Spleen (tissue), 11 donors: ENCODE data around the gene MYO1F. TPM values are rescaled to one million over a fixed set of nuclear protein-coding genes. Genes with fewer than 3 reads are reported as not detected.
A peak's percentile ranks its signal among the peaks of the same experiment; 100 is the strongest.

Experiments used
- DNase-seq: peaks from one replicate; pipeline ENCODE4 v3.0.0-alpha.2; 2020
- H3K27ac ChIP-seq, 8 donors: fragments of 200-600 bp; sonication (generic) in 7 of 8; 1 replicate in 4 of 8; 2 replicates in 4 of 8; pipeline versions ENCODE4 v1.5.0 to v1.8.0; 2016 to 2021; ENCODE audit warnings: inconsistent platforms in 4 of 8, mild to moderate bottlenecking in 4 of 8, moderate library complexity in 1 of 8
- H3K27me3 ChIP-seq, 7 donors: fragments of 200-600 bp; sonication (generic) in 6 of 7; replicated peaks in 1 of 7; 1 replicate in 4 of 7; 2 replicates in 3 of 7; pipeline versions ENCODE4 v1.5.0 to v1.8.0; 2016 to 2021; ENCODE audit warnings: inconsistent platforms in 3 of 7, mild to moderate bottlenecking in 1 of 7
- H3K36me3 ChIP-seq, 6 donors: fragments of 200-600 bp; sonication (generic) in 5 of 6; 1 replicate in 4 of 6; 2 replicates in 2 of 6; pipeline versions ENCODE4 v1.5.0 to v1.8.0; 2016 to 2021; ENCODE audit warnings: inconsistent platforms in 2 of 6
- H3K4me1 ChIP-seq, 6 donors: fragments of 200-600 bp; sonication (generic) in 5 of 6; 1 replicate in 3 of 6; 2 replicates in 3 of 6; pipeline versions ENCODE4 v1.5.0 to v1.8.0; 2016 to 2021; ENCODE audit warnings: inconsistent platforms in 3 of 6
- H3K4me3 ChIP-seq, 8 donors: fragments of 200-600 bp; sonication (generic) in 7 of 8; 1 replicate in 4 of 8; 2 replicates in 4 of 8; pipeline versions ENCODE4 v1.5.0 to v1.8.0; 2016 to 2021; ENCODE audit warnings: inconsistent platforms in 4 of 8, mild to moderate bottlenecking in 4 of 8, moderate library complexity in 2 of 8
- H3K9me3 ChIP-seq, 8 donors: fragments of 200-600 bp; sonication (generic) in 7 of 8; 1 replicate in 4 of 8; 2 replicates in 4 of 8; pipeline versions ENCODE4 v1.5.0 to v1.8.0; 2016 to 2021; ENCODE audit warnings: inconsistent platforms in 4 of 8
- POLR2A ChIP-seq, 3 donors: fragments of 450-650 bp; IDR thresholded peaks; one replicate each; pipeline ENCODE4 v1.5.1; 2017; ENCODE audit warnings: antibody characterized with exemption in 3 of 3, mild to moderate bottlenecking in 1 of 3
- POLR2AphosphoS5 ChIP-seq, 3 donors: sonication (generic); formaldehyde crosslinking; IDR thresholded peaks; one replicate each; pipeline ENCODE4 v1.5.1; 2017; ENCODE audit warnings: antibody characterized with exemption in 3 of 3
- WGBS, 5 donors: extraction: QIAGEN DNeasy Blood & Tissue Kit in 3 of 5; methylation state at CpG; one replicate each; pipeline versions ENCODE4 v1.1.5 to v1.1.7; 2013 to 2018; 5-methylcytosine and 5-hydroxymethylcytosine counted together
- intact Hi-C: fragments of 100-400 bp; cut with DNase I; formaldehyde crosslinking; loops from one replicate; pipeline ENCODE4 v1.15.0; 2023; ENCODE audit warnings: low total_unique reads
- polyA plus RNA-seq, 3 donors: library from polyadenylated mRNA; stranded (reverse); fragments of 200-250 nt; gene quantifications; one replicate each; pipeline ENCODE4 v1.2.1, GENCODE V29; 2013
- total RNA-seq, 7 donors: library from RNA; depleted of rRNA in 3 of 7; stranded (reverse); fragments of >200 nt in 3 of 7; fragmentation: NEBNext Ultra II Directional in 4 of 7; extraction: Animal tissue kit (Norgen Biotek cat#: 25700) in 4 of 7; gene quantifications; one replicate each; pipeline versions ENCODE4 v1.1.0 to v1.2.1, GENCODE V29; 2016 to 2021
- TF ChIP-seq, protein P1 (sequence below), 11 experiments: fragments of 200-600 bp in 7 of 11; fragments of 450-650 bp in 4 of 11; sonication (generic) in 4 of 11; IDR thresholded peaks in 8 of 11; conservative IDR thresholded peaks in 3 of 11; 1 replicate in 7 of 11; 2 replicates in 4 of 11; pipeline versions ENCODE4 v1.4.0 to v1.8.0; 2016 to 2021; ENCODE audit warnings: antibody characterized with exemption in 11 of 11, inconsistent platforms in 4 of 11, mild to moderate bottlenecking in 1 of 11
- donor health status: healthy with polysubstance abuse.
- donor health status: DM: no; HTN: no; CAD: no; lungs with moderate emphysema.
- donor health status: DM: no; HTN: no; CAD: no.
- donor health status: Bipolar disorder and iron deficiency.
- donor health status: healthy.
- donor health status: DM: no; HTN: no; CAD: no.
- donor health status: DM: yes; HTN: yes; CAD: no.

The MYO1F gene
- total and polyA plus RNA-seq, 10 donors: 22.1 to 423 (median 211) TPM

DNA sequence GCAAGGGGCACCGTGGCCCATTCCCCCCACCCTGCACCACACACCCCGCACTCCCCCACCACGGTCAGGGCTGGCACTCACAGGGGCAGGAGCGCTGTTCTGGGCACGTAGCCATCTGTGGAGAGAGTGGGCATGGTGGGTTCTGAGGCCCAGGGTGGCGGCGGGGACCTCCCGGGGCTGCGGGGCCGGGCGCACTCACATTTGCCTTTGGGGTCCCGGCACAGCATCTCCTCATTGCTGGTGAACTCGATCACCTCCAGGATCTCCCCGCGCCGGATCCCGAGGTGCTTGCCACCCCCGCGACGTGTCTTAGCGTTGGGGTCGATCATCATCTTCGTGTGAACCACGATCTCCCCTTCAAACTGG is 86.9 kb downstream of the MYO1F start:
- 75 to 87% (median 84%) methylated on average over 12 to 24 of the region's 24 CpGs for whole genome bisulfite sequencing, 5 donors
- peak; percentile 68 for DNase-seq
- H3K27ac ChIP-seq: peak overlapping the region in 4 of 8 donors; percentile 33 to 95 (median 88)
- H3K4me1 ChIP-seq: peaks cover 5 to 93% (median 38%) of the 10 kb centered on the region in 6 donors
- H3K36me3 ChIP-seq: peaks cover 7 to 70% (median 44%) of the 10 kb centered on the region in 6 donors
- TF ChIP-seq, protein P1, sequence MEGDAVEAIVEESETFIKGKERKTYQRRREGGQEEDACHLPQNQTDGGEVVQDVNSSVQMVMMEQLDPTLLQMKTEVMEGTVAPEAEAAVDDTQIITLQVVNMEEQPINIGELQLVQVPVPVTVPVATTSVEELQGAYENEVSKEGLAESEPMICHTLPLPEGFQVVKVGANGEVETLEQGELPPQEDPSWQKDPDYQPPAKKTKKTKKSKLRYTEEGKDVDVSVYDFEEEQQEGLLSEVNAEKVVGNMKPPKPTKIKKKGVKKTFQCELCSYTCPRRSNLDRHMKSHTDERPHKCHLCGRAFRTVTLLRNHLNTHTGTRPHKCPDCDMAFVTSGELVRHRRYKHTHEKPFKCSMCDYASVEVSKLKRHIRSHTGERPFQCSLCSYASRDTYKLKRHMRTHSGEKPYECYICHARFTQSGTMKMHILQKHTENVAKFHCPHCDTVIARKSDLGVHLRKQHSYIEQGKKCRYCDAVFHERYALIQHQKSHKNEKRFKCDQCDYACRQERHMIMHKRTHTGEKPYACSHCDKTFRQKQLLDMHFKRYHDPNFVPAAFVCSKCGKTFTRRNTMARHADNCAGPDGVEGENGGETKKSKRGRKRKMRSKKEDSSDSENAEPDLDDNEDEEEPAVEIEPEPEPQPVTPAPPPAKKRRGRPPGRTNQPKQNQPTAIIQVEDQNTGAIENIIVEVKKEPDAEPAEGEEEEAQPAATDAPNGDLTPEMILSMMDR (IDR thresholded peaks at IDR 0.05 in 8 of 11, conservative IDR thresholded peaks at IDR 0.05 in 3 of 11): no peak
- peak in 2 of 3 donors; percentile 12 to 47 for TF ChIP-seq POLR2AphosphoS5 (IDR thresholded peaks at IDR 0.05)
- peak overlapping the region in 1 of 8 donors; percentile 19 for H3K4me3 ChIP-seq
- no peaks in the 10 kb centered on the region for H3K9me3 ChIP-seq
- intact Hi-C loops: no loop called here
- H3K27me3 ChIP-seq: no peaks in the 10 kb centered on the region

DNA sequence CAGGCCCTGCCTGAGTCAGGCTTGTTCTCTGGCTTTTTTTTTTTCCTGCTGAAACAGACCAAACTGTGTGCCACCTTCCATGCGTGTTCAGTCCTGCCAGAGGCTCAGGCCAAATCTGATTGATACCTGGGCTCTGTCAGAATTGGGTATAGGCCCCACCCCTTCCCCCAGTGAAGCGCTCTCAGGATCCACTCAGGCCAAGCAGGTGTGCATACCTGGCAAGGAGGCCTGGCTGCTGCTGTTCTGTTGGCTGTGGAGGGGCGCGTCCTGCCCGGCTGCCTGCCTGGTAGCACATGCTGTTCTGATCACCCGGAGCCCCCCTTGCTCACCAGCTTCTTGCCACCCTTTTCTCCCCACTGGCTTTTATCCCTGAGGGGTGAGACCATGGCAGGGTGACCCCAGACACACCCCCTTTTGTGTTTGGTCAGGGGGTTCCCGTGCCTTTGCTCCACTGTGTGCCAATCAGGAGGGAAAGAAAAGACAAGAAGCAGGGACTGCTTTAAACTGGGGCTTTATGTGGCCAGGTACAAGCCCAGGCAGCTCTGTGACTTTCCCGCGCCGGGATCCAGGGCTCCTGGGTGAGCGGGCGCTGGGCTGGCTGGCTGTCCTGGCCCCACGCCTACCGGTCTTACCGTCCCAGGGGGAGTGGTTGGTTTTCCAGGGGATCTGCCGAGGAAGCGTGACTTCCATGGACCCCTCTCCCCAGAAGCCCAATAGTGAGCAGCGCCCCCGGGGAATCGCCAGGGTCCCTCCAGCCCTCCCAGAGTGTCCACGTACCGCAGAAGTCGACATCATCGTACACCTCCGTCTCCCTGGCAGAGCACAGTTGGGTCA is 87.5 kb downstream of the MYO1F start:
- DNase-seq: peak; percentile 69
- Histone ChIP-seq H3K4me3 (peak overlapping the region in 1 of 8 donors; percentile 19), H3K4me1 (peaks cover 5 to 93% (median 40%) of the 10 kb centered on the region in 6 donors), H3K27ac (peak overlapping the region in 6 of 8 donors; percentile 33 to 95 (median 70)), H3K27me3 (no peaks in the 10 kb centered on the region), H3K36me3 (peaks cover 7 to 76% (median 50%) of the 10 kb centered on the region in 6 donors), H3K9me3 (no peaks in the 10 kb centered on the region)
- 84 to 91% (median 87%) methylated on average over 14 to 25 of the region's 25 CpGs for WGBS, 5 donors
- TF ChIP-seq POLR2A (IDR thresholded peaks at IDR 0.05) (no peak), POLR2AphosphoS5 (IDR thresholded peaks at IDR 0.05) (peak; percentile 12 to 20 (median 17))
- TF ChIP-seq, protein P1 (IDR thresholded peaks at IDR 0.05 in 8 of 11, conservative IDR thresholded peaks at IDR 0.05 in 3 of 11): no peak
- intact Hi-C loops: no loop called here

GRCh38 chr19:8488365-8488764 is 88.9 kb downstream of the MYO1F start:
- DNase-seq: peak; percentile 41
- TF ChIP-seq POLR2AphosphoS5 (IDR thresholded peaks at IDR 0.05): peak in 1 of 3 donors; percentile 9
- TF ChIP-seq, protein P1 (IDR thresholded peaks at IDR 0.05 in 8 of 11, conservative IDR thresholded peaks at IDR 0.05 in 3 of 11): no peak
- H3K36me3 ChIP-seq: peaks cover 7 to 88% (median 64%) of the 10 kb centered on the region in 6 donors
- no peaks in the 10 kb centered on the region for H3K27me3 ChIP-seq
- H3K4me1 ChIP-seq: peaks cover 5 to 93% (median 38%) of the 10 kb centered on the region in 6 donors
- 59 to 85% (median 72%) methylated on average over 15 of the region's 15 CpGs for WGBS, 5 donors
- intact Hi-C loops: no loop called here
- peak overlapping the region in 1 of 8 donors; percentile 30 for H3K4me3 ChIP-seq
- peak overlapping the region in 7 of 8 donors; percentile 77 to 95 (median 87) for H3K27ac ChIP-seq
- H3K9me3 ChIP-seq: no peaks in the 10 kb centered on the region
